GM12891 (cell line): ENCODE data around the gene ARHGEF17.

ENCODE experiments used
- POLR2A ChIP-seq: IDR thresholded peaks from 2 replicates; pipeline ENCODE4 v1.6.1; 2011; ENCODE audit warnings: low read depth, low read length, control low read depth
- POLR2AphosphoS5 ChIP-seq: IDR thresholded peaks from 2 replicates; pipeline ENCODE4 v1.6.1; 2011; ENCODE audit warnings: low read depth, low read length, control low read depth
- TAF1 ChIP-seq: IDR thresholded peaks from 2 replicates; pipeline ENCODE4 v1.6.1; 2011; ENCODE audit warnings: low read depth, low read length, control low read depth

DNA sequence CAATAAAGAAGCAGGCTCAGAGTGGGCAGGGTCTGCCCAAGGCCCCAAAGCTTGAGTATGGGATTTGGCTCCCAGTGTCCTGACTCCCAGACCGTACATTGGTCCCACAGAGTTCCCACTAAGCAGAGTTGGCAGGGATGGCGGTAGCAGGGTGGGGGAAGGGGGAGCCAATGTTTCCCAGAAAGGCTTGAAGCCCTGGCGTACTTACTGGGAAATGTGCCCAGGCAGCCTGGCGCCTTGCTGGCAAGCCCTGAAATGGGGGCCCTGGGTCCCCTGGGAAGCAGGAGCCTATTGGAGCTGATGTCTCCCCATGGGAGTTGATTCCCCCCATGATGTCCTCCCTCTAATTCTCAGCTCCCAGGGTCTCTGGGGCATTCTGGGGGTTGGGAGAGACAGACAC, 9.3 kb downstream of the ARHGEF17 start:
- TF ChIP-seq TAF1 (no peak), POLR2A (no peak), POLR2AphosphoS5 (no peak)
